Muscle layer of colon (tissue), 2 donors: ENCODE data around the gene BMP7.

Experiments used
- H3K27ac ChIP-seq: one replicate; pipeline ENCODE4 v1.7.0; 2013; ENCODE audit warnings: low read depth, mild to moderate bottlenecking, low read length, moderate library complexity
- H3K27me3 ChIP-seq, 2 donors: one replicate each; pipeline ENCODE4 v1.7.0; 2013; ENCODE audit warnings: low read length in 2 of 2, mild to moderate bottlenecking in 2 of 2; ENCODE audit not compliant: insufficient read depth in 2 of 2, control insufficient read depth in 1 of 2
- H3K36me3 ChIP-seq: one replicate; pipeline ENCODE4 v1.7.0; 2013; ENCODE audit warnings: mild to moderate bottlenecking, low read length; ENCODE audit not compliant: insufficient read depth
- H3K4me1 ChIP-seq: one replicate; pipeline ENCODE4 v1.7.0; 2013; ENCODE audit warnings: mild to moderate bottlenecking, low read length; ENCODE audit not compliant: insufficient read depth
- H3K4me3 ChIP-seq, 2 donors: one replicate each; pipeline ENCODE4 v1.7.0; 2013; ENCODE audit warnings: low read length in 2 of 2, low read depth in 1 of 2, mild to moderate bottlenecking in 1 of 2, moderate library complexity in 1 of 2
- H3K9ac ChIP-seq: one replicate; pipeline ENCODE4 v1.7.0; 2013; ENCODE audit warnings: low read length
- H3K9me3 ChIP-seq: one replicate; pipeline ENCODE4 v1.7.0; 2013; ENCODE audit warnings: mild to moderate bottlenecking, low read length
- donor health status: abdominal sarcoma.
- donor health status: Adenocarcinoma of cecum.

The BMP7 gene

DNA sequence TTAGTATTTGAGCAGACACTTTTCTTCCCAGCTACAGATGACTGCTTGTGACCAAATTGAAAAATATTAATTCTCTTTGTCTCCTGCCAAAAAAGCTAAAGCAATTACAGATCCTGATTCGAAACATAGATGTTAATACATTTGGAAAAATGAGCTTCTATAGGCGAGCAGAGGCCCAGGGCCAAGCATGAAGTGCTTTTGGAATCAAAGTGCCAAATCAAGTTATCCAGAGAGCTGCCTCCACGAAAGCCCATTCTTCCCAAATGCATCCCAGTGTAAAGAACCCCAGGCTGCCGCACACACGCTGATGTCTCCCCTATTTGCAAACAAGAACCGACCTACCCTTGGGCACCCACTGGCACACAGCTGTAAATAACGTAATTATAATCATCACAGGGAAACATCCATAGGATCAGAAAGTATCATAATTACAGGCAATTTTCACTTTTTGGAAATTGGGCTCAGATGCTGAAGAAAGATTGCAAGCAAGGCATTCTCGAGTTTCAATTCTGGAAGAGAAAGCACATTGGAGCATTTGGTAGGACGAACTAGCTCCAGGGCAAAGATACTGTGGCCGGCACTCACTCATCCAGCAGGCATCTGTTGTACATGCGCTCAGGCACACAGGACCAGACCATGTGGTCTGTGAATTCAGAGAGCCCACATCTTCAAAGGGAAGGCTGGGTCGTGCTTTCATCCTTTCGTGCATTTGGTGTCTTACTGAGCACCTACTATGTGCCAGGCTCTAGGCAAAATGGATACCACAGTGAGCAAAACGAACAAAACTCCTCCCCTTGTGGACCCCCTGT lies 45.9 kb downstream of the BMP7 start:
- Histone ChIP-seq H3K4me3 (no peak overlapping the region), H3K4me1 (no peaks in the 10 kb centered on the region), H3K27me3 (no peaks in the 10 kb centered on the region), H3K27ac (no peak overlapping the region), H3K36me3 (no peaks in the 10 kb centered on the region), H3K9me3 (no peaks in the 10 kb centered on the region), H3K9ac (no peak overlapping the region)

DNA sequence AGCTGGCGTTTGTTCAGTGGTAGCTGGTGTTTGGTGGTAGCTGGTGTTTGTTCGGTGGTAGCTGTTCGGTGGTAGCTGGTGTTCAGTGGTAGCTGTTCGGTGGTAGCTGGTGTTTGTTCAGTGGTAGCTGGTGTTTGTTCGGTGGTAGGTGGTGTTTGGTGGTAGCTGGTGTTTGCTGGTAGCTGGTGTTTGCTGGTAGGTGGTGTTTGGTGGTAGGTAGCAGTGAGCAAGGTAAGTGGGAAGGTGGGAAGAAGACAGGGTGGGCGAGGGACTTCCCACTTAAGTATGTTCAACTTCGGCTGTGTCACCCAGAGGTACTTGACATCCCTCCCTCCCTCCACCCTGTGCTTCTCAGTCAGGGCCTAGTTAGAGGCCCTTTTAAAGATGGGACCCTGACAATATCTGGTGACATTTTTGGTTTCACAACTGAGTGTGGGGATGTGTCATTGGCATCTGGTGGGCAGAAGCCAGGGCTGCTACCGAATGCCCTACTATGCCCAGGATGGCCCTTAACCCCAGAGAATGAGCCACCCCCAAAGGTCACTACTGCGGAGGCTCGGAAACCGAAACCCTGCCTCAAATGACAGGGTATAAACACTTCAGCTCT lies 47.3 kb downstream of the BMP7 start:
- Histone ChIP-seq H3K36me3 (no peaks in the 10 kb centered on the region), H3K27me3 (no peaks in the 10 kb centered on the region), H3K9ac (no peak overlapping the region), H3K27ac (no peak overlapping the region), H3K9me3 (no peaks in the 10 kb centered on the region), H3K4me1 (no peaks in the 10 kb centered on the region), H3K4me3 (no peak overlapping the region)

DNA sequence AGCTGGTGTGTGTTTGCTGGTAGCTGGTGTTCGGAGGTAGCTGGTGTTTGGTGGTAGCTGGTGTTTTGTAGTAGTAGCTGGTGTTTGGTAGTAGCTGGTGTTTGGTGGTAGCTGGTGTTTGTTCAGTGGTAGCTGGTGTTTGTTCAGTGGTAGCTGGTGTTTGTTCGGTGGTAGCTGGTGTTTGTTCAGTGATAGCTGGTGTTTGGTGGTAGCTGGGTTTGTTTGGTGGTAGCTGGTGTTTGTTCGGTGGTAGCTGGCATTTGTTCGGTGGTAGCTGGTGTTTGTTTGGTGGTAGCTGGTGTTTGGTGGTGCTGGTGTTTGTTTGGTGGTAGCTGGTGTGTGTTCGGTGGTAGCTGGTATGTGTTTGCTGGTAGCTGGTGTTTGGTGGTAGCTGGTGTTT lies 48.0 kb downstream of the BMP7 start:
- no peaks in the 10 kb centered on the region for H3K36me3 ChIP-seq
- H3K9me3 ChIP-seq: no peaks in the 10 kb centered on the region
- H3K4me1 ChIP-seq: no peaks in the 10 kb centered on the region
- no peak overlapping the region for H3K9ac ChIP-seq
- no peak overlapping the region for H3K4me3 ChIP-seq
- H3K27me3 ChIP-seq: no peaks in the 10 kb centered on the region
- no peak overlapping the region for H3K27ac ChIP-seq

DNA sequence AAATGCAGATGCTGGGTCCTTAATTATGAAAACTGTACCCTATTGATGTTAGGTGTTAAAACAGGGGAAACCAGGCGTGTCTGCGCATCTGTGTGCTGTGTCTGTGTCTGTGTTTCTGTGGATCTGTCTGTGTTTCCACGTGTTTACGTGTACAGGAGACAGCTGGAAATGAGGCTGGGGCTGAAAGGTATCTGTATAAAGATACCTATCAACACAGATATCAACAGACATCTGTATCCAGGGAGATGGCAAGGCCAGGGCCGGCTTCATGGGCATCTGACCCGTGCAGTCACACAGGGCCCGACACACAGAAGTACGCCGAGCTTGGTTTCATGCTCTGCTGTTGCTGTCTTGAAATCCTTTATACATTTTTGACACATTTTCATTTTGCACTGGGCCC lies 48.6 kb downstream of the BMP7 start:
- no peak overlapping the region for H3K9ac ChIP-seq
- H3K9me3 ChIP-seq: no peaks in the 10 kb centered on the region
- no peaks in the 10 kb centered on the region for H3K36me3 ChIP-seq
- H3K27ac ChIP-seq: no peak overlapping the region
- H3K27me3 ChIP-seq: no peaks in the 10 kb centered on the region
- peaks cover 5% of the 10 kb centered on the region for H3K4me1 ChIP-seq
- H3K4me3 ChIP-seq: no peak overlapping the region

DNA sequence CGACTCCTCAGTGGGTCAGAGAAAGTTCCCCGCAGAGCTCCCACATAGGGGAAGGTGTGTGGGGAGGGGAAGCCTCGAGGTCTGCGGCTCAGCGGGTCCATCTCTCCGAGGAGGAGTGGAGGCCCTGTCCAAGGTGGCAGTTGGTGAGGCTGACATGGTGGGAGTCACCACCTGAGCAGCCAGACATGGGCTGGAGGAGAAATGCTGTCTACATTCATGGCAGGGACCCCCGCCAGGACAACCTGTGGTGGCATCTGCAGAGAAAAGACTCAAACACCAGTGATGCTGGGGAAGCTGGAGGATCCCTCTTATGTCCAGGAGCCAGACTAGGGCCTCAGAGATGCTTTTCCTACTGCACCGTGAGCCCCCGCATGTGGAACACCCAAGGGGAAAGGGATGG lies 49.8 kb downstream of the BMP7 start:
- Histone ChIP-seq H3K9ac (no peak overlapping the region), H3K27me3 (no peaks in the 10 kb centered on the region), H3K4me3 (no peak overlapping the region), H3K4me1 (peaks cover 15% of the 10 kb centered on the region), H3K27ac (no peak overlapping the region), H3K9me3 (no peaks in the 10 kb centered on the region), H3K36me3 (no peaks in the 10 kb centered on the region)

DNA sequence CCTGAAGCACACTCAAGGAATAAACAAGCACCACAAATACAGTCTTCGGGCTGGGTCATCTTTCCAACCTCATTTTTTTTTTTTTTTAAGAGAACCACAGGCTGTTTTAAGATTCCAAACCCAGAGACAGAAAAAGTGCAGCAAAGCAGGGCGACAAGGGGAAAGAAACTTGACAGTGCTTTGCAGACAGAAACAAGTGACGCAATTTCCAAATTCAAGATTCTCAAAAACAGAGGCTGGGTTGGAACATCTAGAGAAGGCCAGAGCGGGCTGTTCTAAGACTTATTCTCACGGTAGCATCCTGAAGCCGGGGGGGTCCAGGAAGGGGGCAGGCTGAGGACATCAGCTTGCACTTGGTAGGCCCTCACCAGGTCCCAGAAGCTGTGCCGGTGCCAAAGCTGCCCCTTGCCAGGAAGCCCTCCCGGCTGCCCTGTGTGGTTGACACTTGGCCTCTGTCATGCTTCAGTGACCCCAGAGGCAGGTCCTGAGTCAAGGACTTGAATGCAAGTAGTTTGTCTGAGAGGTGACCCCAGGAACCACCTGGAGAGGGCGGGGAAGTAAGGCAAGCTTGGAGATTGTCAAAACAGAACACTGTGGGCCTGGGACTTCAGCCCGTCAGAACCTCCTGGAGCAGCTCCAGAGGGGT lies 50.5 kb downstream of the BMP7 start:
- Histone ChIP-seq H3K4me1 (peaks cover 15% of the 10 kb centered on the region), H3K9me3 (no peaks in the 10 kb centered on the region), H3K27ac (no peak overlapping the region), H3K9ac (no peak overlapping the region), H3K27me3 (no peaks in the 10 kb centered on the region), H3K36me3 (no peaks in the 10 kb centered on the region), H3K4me3 (no peak overlapping the region)

DNA sequence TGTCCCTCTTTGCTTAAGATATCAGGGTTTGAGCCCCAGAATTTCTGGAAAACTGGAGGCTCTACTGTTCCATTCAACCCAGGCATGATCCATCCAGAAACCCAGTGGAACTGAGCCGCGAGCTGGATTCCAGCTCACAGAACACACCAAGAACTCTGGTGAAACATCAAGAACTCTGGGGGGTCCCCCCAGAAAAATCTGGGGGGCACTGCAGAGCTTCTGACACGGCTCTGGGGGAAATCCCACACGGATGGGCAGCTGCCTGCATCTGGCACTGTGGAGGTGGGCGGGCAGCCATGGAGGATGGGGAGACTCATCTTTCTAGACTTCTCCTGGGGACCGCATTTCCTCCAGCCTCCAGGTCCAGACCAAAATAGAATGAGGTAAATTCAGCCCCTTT lies 51.0 kb downstream of the BMP7 start:
- H3K27ac ChIP-seq: no peak overlapping the region
- H3K27me3 ChIP-seq: no peaks in the 10 kb centered on the region
- peaks cover 15% of the 10 kb centered on the region for H3K4me1 ChIP-seq
- H3K4me3 ChIP-seq: no peak overlapping the region
- H3K9me3 ChIP-seq: no peaks in the 10 kb centered on the region
- H3K36me3 ChIP-seq: no peaks in the 10 kb centered on the region
- no peak overlapping the region for H3K9ac ChIP-seq

DNA sequence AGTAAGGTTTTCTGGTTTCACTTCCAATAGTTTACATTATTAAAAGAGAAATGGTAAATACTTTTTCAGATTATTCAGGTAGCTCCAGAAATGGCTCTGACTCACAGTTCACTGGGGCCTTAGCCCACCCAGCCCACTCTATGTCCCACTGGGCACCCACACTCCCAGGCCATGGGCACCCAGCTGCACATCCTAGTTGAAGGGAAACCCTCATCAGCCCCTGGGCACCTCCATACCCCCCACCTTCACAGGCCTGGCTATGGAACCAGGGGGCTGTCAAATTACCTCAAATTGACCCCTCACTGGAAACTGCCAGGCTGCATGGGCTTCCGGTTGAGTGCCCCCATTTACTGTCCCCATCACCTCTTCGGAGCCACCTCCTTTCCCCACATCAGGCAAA lies 51.5 kb downstream of the BMP7 start:
- peaks cover 15% of the 10 kb centered on the region for H3K4me1 ChIP-seq
- no peaks in the 10 kb centered on the region for H3K27me3 ChIP-seq
- no peak overlapping the region for H3K9ac ChIP-seq
- H3K9me3 ChIP-seq: no peaks in the 10 kb centered on the region
- H3K36me3 ChIP-seq: no peaks in the 10 kb centered on the region
- no peak overlapping the region for H3K4me3 ChIP-seq
- no peak overlapping the region for H3K27ac ChIP-seq

DNA sequence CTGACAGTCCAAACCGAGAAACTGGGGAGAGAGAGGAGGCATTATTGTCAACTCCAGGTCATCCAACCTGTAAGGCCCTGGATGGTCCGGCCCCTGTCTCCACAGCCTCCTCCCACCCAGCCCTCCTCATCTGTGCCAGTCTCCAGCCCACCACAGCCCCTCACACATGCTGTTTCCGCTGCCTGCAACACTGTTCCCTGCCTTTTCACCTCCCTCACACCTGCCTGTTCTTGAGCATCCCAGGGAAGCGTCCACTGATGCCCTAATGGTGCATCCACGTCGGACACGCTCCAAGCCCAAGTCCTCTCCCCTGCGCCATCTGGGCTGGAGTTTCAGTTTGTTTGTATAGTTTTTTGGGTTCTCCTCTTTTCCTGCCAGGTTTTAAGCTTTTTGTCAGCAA lies 52.0 kb downstream of the BMP7 start:
- Histone ChIP-seq H3K9me3 (no peaks in the 10 kb centered on the region), H3K4me3 (no peak overlapping the region), H3K9ac (no peak overlapping the region), H3K27ac (no peak overlapping the region), H3K4me1 (peaks cover 15% of the 10 kb centered on the region), H3K27me3 (no peaks in the 10 kb centered on the region), H3K36me3 (no peaks in the 10 kb centered on the region)

DNA sequence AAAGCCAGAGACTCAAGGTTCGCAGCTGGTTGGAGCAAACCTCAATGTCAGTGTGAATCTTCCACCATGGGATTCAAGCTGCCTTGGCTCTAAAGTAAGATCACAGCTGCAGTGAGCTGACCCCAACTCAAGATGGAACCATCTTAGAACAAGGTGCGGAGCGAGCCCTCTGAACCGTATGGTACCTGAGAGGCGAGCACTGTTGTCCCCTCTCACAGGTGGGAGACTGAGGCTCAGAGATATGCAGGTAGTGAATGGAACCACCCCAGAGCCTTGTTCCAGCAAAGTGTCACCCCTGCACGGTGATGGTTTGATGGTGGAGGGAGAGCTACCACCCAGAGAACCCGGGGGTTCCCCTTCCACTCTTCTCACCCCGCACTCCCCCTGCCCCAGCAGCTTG lies 52.5 kb downstream of the BMP7 start:
- Histone ChIP-seq H3K36me3 (no peaks in the 10 kb centered on the region), H3K27ac (no peak overlapping the region), H3K9me3 (no peaks in the 10 kb centered on the region), H3K4me3 (no peak overlapping the region), H3K9ac (no peak overlapping the region), H3K4me1 (peaks cover 15% of the 10 kb centered on the region), H3K27me3 (no peaks in the 10 kb centered on the region)

DNA sequence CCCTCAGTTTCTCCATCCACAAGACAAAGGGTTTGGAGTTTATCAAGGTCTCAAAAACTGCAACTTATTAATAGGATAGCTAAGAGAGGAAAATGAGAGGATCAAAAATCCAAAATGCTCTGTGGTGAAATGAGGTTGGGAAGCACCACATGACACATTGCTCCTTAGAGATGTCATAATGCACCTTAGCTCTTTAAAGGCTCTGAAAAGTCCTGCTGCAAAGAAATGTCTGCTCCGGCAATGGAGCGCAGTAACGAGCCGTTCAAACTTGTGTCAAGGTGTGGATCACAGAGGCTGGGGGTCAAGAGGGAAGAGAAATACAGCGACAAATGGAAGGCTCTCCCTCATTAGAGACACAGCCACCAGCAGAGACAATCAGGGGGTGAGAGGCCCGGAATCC lies 53.1 kb downstream of the BMP7 start:
- no peaks in the 10 kb centered on the region for H3K9me3 ChIP-seq
- no peak overlapping the region for H3K9ac ChIP-seq
- peaks cover 15% of the 10 kb centered on the region for H3K4me1 ChIP-seq
- H3K27me3 ChIP-seq: no peaks in the 10 kb centered on the region
- no peak overlapping the region for H3K27ac ChIP-seq
- no peak overlapping the region for H3K4me3 ChIP-seq
- H3K36me3 ChIP-seq: no peaks in the 10 kb centered on the region
